Mammary epithelial cell (primary cell): ENCODE measurements around the gene WNT7B.

Experiments used
- EZH2 ChIP-seq: IDR thresholded peaks from 2 replicates; pipeline ENCODE4 v1.6.1; 2012; ENCODE audit warnings: low read length, inconsistent platforms, borderline replicate concordance
- TF ChIP-seq, protein P1 (sequence below), 2 donors: IDR thresholded peaks in 1 of 2; conservative IDR thresholded peaks in 1 of 2; 2 replicates each; pipeline ENCODE4 v1.5.1; 2011 to 2012; ENCODE audit warnings: inconsistent platforms in 2 of 2, low read length in 2 of 2, mild to moderate bottlenecking in 2 of 2, control low read depth in 1 of 2, low read depth in 1 of 2; ENCODE audit not compliant: insufficient read depth in 1 of 2; ENCODE audit errors: extremely low read depth in 1 of 2

GRCh38 chr22:45905326-45905923, 71.5 kb downstream of the WNT7B start:
- TF ChIP-seq, protein P1, sequence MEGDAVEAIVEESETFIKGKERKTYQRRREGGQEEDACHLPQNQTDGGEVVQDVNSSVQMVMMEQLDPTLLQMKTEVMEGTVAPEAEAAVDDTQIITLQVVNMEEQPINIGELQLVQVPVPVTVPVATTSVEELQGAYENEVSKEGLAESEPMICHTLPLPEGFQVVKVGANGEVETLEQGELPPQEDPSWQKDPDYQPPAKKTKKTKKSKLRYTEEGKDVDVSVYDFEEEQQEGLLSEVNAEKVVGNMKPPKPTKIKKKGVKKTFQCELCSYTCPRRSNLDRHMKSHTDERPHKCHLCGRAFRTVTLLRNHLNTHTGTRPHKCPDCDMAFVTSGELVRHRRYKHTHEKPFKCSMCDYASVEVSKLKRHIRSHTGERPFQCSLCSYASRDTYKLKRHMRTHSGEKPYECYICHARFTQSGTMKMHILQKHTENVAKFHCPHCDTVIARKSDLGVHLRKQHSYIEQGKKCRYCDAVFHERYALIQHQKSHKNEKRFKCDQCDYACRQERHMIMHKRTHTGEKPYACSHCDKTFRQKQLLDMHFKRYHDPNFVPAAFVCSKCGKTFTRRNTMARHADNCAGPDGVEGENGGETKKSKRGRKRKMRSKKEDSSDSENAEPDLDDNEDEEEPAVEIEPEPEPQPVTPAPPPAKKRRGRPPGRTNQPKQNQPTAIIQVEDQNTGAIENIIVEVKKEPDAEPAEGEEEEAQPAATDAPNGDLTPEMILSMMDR (conservative IDR thresholded peaks at IDR 0.05 in 1 of 2, IDR thresholded peaks at IDR 0.05 in 1 of 2; ENCODE audit: extremely low read depth in 1 of 2, insufficient read depth in 1 of 2, low read depth in 1 of 2, low read length in 2 of 2), result no peak
- no peak for TF ChIP-seq EZH2
